HuH-7 (cell line): ENCODE measurements around the gene PIP4K2A.

Experiments used
- DNase-seq: peaks from one replicate; pipeline ENCODE4 v3.0.0; 2011; ENCODE audit warnings: low spot score

PIP4K2A gene

DNA sequence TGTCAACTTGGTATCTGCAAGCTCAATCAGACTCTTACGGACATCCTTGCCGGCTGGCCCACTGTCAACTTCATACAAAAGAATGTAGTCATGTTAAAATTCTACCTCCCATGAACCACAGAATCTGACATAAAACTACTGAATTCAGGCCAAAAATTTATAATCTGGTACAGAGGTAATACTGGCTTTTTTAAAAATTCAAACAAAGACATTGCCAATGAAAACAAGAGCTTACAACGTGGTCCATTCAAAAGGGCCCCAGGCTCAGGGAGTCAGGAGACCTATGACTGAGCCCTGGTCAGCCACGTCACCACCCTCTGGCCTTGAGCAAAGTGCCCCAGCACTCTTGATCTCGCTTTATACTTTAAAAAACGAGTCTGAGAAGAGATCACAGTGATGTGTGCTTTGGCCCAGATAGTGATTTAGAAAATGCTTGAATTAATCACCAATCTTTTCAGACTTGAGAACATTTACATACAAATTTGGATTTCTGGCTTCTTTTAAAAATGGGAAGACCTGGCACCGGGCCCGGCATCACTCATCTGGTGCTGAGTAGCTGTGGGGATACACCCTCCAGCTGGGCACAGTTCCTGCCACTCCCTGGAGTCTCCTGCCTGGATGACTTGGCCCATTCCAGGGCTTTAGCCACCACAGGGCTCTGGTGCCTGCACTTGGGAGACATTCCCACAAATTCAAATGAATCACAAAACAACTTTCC, 94.1 kb downstream of the PIP4K2A start:
- no peak for DNase-seq

DNA sequence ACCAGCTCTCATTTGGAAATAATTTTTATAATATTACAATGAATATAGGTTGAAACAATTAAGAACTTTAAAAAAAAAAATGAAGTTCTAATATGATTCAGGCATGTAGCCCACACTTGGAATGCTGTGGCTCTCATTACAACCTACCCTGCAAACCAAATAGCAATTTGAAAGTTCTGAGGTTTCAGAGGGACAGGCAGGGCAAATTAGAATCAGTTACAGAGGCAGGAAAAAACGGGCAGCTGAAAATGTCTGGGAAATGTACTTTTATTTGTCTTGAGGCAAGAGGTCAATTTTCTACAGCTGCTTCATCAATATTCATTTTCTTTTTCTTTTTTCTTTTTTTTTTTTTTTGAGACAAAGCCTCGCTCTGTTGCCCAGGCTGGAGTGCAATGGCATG, 95.3 kb downstream of the PIP4K2A start:
- DNase-seq: no peak

DNA sequence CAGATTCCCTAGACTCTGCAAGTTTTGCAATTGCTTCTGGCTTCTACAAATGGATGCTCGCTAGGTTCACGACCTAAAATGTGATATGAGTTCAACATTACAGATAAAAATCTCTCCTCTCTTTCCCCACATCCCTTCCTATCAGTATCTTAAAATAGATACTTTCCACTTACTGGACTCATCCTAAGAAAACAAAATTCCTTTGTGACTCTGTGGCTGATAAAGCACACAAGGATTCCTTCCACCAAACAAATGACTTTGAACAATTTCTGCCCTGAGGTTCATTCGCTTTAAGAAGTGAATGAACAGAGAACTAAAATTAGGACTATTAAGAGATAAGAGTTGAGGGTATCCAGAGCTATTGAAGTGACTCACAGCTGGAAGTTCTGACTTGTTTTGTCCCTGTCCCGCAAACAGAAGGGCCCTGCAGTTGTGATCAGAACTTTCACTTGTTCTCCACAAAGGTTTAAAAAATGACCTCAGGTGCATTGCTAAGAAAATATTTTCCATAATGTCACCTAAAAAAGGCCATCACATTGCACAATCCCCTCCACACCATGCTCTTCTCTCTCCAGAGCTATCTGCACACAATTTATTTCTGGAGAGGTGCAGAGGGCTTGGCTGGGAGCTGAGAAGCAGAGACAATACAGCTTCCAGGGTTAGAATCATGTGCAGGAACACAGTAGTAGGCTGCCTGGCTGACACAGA, 96.1 kb downstream of the PIP4K2A start:
- no peak for DNase-seq

DNA sequence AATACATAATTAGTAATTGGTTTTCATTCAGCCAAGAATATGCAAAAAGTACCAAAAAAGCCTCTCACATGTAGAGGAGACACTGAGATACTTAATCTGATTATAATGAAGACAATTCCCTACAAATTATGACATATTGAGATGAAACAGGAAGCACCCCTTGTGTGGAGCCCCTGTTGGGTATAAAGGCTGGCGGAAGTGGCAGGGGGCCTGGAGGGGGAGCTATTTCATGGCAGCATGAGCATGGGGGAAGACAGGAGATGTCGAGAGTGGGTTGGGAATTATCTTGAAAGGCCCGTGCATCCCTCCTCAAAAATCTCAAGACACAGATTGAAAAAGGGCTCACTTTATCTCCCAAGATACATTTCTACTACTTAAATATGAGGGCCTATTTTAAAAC, 96.9 kb downstream of the PIP4K2A start:
- no peak for DNase-seq

DNA sequence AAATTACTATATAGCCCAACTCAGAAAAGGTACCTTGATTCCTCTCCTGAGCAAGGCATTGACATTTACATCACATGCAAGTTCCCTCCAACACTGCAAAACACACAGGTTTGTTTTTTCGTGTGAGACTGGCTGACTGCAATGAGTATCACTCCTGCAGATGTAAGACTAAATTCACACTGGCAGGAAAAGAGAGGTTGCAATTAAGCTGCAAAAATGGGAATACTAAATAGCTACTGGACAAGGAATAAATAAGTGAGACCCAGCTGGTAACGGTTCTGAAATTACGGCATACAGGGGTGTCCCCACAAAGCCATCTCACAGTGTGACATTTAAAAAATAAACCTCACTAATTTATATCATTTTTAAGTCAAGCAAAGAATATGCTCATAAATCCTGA, 97.3 kb downstream of the PIP4K2A start:
- DNase-seq: no peak

DNA sequence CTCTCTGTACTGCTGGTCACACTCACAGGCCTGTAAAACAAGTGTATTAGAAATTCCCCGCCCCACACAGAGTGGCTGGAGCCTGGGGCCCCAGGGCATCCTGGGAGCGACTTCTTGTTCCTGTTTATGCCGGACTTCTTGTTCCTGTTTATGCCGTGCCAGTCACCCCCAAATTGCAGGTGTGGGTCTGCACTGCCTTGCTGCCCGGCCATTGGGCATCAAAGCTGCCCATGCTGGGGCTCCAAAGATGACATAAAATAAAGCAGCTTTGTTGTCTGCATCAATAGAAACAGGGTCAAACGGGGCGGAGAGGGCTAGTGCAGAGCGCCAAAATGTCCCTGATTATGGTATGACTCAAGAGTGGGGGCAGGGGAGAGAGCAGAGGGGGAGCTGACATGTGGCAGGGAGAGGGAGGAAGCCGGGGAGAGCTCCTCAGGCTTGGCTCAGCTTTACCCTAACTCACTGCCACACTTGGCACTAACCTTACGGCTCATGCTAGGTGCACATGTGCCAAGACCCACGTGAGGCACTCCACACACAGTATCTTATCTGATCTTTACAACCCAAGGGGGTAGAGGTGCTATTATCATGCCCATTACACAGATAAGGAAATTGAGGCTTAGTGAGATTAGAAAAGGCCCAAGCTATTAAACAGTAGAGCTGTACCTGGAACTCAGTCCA, 98.4 kb downstream of the PIP4K2A start:
- peak; percentile 55 for DNase-seq

DNA sequence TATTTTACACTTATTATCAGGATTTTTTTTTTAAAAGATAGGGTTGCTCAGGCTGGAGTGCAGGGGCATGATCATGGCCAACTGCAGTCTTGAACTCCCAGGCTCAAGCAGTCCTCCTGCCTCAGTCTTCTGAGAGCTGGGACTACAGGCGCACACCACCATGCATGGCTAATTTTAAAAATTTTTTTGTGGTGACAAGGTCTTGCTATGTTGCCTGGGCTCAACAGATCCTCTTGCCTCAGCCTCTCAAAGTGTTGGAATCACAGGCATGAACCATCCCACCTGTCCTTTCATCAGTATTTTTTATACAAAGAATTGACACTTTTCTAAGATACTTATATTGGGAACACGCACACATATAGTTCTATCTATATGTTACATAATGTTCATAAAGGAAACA, 99.3 kb downstream of the PIP4K2A start:
- DNase-seq: no peak

DNA sequence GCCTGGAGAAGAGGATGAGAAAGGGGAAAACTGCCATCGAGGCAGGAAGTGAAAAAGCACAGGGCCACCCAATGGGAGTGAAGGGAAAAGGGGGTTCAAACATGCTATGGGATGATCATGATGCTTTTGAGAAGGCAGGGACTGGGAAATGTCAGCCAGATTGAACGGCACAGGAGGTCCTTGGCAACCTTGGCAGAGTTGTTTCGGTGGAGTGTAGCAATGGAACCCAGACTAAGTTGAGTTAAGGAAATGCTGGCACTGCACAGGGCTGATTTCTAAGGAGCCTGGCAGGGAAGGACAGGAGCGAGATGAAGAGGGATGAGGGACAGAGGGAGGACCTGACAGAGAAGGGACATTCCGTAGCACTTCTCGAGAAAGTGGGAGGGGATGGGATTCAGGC, 101.4 kb downstream of the PIP4K2A start:
- no peak for DNase-seq

DNA sequence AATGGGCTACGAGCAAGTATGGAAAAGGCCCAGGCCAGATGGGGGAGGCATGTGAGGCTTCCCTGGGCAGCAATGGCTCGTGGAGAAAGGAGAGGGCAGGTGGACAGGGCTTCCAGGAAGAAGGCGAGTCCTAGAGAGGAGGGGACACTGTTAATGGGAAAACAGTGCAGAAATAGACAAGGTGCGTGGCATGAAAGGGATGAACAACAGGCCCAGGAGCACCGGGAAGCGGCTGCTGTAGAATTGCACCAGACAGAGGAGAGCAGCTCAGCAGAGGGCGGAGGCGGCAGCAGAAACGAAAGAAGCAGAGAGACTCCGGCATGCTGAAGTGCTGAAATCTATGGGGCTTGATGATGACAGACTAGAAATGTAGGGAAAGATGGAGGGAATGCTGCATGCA, 102.1 kb downstream of the PIP4K2A start:
- DNase-seq: no peak

DNA sequence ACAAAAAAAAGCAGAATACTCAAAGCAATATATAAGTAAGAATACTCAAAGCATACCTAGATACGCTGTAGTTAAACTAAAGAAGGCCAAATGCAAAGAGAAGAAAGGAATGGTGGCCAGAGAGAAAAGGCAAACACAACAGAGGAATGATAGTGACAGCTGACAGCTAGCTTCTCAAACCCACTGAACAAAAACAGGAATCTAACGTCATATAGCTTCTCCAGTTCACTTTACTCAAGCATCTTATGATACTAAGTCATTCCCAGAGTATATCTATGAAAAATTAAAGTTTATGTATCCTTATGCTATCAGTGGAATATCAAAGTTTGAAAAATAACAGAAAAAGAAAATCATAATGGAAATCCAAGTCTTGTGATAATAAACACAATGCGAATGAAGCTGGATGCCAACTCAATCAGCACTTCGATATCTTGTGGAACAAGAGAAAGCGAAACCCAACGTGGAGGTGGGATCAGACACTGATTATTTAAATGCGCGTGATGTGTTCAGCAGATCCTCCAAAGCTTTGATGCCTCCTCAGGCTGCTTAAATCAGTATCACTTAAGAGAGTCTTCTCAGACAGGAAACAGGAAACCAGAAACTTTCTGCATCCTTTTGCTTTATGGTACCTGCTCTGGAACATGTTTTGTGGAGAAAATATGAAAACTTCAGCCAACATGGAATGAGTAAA, 102.8 kb downstream of the PIP4K2A start:
- no peak for DNase-seq

DNA sequence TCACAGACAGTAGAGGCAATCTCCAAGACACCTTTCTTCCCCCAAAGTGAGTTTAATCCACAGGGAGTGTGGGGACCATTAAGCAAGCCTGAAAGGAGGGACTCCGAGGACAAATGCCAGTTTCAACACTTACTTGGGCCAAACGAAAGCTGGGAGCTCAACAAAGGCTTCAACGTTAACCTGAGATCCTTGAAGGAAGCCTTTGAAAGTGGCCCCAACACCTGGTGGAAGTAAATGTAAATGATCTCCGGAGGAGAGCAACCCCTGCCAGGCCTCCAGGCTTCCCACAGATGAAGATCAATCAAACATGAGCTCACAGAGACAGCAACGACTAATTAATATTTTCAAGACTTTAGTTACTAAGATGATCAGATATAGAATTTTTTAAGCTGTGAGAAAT, 103.8 kb downstream of the PIP4K2A start:
- DNase-seq: no peak

DNA sequence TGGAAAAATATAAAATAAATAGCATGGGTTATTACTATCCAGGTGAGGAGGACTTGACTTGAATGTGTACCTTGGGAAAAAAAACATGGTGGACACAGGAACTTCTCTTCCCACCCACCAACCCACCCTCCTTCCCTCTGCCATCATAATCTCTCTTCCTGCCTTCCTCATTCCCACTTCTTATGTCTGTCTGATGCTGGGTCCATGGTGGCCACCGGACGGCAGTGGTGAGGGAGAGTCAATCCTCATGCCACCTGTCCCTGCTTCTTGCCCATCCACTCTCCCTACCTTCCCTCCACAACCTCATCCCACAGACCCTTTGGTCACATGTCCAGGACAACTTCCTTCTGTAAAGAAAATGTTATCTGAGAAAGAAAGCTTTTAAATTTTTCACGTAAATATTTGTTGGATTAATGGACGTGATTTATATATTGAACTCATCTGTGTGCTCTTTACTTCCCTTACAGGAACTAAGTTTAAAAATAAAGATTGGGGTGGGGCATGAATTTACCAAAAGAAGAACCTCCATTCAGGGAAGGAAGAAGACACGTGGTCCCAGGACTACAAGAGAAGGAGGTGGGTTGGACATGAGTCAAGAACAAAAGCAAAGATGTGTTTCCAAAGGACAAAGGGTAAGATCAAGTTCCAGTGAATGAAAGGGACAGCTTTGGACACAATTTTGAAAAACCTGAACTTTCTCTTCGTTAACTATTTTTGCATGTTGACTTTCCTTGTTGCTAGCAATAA, 104.5 kb downstream of the PIP4K2A start:
- no peak for DNase-seq

DNA sequence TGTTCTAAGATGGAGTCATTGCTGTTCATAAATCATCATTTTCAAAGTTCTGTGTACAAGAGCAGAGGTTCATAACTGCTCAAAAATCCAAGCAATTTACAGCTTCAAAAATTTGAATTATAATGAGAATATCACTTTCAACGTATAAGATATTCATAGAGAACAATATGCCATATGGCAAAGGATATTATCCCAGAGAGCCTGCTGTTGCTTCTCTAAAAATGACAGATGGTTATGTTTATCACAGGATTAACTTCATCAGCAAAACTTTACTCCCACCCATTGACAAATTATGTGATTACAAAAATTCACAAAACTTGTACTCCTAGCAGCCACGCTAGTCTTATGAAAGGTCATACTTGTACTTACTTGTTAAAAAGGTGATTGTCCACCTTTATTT, 105.1 kb downstream of the PIP4K2A start:
- DNase-seq: no peak

DNA sequence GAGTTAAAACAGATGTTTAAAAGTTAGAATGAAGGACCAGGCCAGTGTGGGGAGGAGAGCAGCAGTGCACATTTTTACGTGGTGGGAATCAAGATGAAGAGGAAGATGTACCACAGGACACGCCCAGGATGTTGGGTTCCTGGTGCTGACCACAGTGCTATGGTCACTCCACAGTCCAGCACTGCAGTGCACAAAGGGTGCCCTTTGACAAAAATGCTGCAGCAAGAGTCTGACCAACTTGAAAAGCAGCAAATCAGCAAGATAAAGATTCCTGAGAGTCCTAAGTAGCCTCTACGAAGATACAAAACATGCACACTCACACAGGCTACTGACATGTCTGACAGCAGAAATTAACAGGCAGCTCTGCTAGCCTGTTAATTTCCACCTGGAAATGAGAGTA, 107.1 kb downstream of the PIP4K2A start:
- no peak for DNase-seq

DNA sequence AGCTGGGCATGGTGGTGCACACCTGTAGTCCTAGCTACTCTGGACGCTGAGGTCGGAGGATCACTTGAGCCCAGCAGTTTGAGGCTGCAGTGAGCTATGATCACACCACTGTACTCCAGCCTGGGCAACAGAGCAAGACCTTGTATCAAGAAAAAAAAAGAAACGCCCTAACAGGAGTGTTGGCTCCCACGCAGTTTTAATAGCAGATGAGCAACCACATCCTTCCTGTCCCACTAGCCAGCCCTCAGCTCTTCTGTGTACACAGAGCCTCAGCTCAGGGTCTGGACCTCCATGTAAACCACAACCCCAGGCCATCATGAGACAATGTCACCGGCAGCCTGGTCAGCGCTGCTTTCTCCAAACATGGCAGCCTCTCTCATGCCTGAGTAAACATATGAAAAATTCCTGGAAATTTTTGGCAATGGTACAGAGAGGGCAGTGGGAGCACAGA, 108.2 kb downstream of the PIP4K2A start:
- DNase-seq: no peak

DNA sequence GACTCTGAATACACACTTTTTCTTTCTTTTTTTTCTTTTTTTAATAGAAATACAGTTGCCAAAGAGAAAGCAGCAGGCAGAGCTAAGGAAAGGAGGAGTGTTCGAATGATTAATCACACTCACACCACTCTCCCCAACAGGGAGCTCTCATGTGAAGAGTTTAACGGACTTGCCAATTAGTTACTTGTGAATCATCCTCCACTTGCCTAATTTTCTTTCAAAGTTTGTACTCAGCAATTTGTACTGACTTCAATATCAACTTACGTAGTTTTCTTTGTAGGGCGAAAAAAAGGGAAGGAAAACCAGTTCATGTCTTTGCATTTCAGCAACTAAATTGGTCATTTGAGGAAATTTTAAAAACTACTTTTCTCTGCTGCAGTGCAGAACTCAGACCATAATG, 109.2 kb downstream of the PIP4K2A start:
- no peak for DNase-seq

DNA sequence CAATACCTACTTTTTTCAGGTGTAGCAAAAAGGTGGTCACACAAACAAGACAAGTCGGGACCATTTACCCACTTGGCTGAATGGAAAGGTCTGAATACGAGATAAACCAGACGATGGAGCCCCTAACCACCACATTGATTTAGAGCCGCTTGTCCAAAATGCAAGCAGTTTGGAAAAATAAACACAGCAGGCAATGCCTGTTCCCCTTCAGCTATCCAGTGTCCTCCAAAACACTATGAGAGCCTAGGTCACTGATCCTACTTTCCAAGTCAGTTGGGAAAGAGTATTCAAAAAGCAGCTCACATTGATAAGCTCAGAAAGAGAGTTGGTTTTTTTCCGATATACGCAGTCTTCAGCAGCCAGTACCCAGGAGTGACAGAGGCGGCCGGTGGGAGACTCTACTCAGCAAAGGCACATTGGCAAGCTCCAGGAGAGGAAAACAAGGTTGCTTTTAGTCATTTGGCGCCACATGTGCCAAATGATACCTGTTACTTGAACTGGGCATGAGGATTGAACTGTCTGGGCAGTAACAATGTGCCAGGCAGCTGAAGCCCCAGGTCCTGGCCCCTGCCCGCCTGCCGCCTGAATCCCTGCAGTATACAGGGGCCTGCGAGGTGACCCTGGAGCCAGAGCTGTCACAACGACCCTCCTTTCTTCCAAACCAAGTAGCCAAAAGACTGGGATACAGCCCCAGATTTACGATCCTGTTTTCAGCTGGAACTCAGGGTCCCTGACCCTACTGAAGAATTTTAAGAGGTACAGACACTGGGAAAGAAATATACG, 109.8 kb downstream of the PIP4K2A start:
- DNase-seq: no peak

DNA sequence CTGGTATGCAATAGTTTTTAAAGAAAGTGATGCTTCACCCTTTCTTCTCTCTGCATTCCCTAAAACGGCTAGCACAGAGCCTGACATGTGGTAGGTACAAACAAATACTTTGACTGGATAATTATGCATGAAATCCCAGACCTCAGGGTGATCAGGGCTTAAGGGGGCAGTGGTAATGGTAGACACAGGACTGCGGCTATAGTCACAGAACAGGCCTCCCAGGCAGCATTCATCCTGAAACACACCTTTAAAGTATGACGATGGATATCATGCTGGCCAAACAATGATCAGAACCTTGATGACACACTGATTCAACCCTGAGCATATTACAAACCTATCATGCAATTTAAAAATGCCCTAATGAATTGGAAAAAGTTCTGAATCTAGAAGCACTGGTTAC, 110.8 kb downstream of the PIP4K2A start:
- DNase-seq: no peak

DNA sequence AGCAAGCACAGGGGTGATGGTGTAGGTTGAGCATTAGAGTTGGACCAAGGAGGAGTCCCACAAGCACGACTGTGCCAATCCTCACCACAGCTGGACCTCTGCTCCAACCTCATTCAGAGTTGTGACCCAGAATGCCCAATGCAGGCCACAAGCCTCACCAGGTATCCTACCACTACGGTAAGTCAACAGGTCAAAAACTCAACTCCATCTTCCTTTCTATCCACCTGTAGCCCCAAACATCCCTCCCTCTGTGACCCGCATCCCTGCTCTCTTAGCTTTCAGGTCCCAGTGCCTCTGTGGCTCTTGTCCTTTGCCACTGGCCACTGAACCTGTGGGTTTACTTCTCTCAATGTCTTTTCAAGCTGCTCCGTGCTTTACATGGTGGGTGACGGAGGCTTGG, 112.8 kb downstream of the PIP4K2A start:
- DNase-seq: no peak

DNA sequence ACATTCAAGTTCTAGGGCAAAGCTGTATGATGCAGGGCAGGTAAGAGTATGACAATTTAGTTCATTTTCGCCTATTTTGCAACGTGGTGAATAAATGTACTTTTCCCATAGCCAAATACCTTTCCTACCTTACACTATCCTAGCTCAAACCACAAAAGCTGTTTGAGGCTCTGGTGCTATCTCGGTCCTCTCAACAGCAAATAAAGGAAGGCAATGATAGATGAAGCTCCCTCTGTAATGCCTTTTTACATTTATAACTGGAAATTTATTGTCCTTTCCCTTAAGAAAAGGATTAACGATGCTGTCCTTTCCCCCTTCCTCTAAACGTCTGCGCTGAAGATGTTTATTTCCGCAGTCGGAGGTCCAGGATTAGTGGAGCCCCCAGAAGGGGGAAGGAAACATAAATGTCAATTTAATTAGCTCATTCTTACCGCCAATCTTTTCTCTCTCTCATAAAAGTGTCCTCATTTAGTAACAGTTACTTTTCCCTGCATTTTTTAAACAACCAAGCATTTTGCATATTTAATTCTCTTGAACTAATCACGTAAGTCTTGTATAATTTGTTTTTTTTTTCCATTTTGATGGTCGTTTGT, 114.6 kb downstream of the PIP4K2A start:
- no peak for DNase-seq

DNA sequence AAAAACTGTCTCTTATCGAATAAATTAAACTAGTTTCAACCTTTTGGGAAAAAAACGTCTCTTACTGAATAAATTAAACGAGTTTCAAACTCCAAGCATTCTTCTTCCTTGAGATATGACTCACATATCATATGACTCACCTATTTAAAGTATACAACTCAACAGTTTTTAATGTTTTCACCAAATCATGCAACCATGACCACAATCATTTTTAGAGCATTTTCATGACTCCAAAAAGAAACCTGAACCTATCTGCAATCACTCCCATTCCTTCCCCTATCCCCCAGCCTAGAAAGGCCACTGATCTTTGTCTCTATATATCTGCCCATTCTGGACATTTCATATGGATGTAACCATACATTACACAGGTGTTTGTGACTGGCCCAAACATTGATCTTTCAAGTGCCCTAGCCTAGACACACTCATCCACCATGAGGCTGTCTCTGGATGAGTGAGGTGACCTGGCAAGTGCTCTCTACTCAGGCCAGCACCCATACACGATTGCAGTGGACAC, 115.3 kb downstream of the PIP4K2A start:
- no peak for DNase-seq
